ENCODE results near the gene USH1C. TPM values are rescaled to one million over a fixed set of nuclear protein-coding genes. Genes with fewer than 3 reads are reported as not detected.

USH1C gene
- total RNA-seq, 1 donor from 2014 or later: not detected

DNA sequence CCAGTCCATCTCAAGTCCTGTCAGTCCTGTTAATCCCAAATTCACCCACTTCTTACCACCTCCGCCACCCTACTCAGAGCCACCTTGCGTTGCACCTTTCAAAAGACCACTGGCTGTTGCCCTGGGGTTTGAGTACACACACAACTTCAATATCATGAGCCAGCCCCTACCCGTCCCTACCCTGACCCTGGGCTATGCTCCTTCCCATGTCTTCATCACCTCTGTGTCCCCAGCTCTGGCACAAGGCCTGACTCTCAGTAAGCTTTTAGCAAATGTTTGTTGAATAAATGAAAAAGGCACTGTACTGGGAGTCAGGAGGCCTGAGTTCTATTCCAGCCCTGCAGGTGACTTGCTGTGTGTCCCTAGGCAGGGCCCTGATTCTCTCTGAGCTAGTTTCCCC, 29.3 kb upstream of the USH1C start:
- no peak overlapping the region for H3K27ac Mint-ChIP-seq (ENCODE audit: unreplicated experiment)
- no peak for TF ChIP-seq CTCF (conservative IDR thresholded peaks at IDR 0.05)
- no peaks in the 10 kb centered on the region for H3K4me1 Mint-ChIP-seq
- no peak overlapping the region for H3K4me3 Mint-ChIP-seq
- H3K36me3 Mint-ChIP-seq (ENCODE audit: low read depth): no peaks in the 10 kb centered on the region
- H3K27me3 Mint-ChIP-seq (ENCODE audit: low read depth): peaks cover 7% of the 10 kb centered on the region
- no peaks in the 10 kb centered on the region for H3K9me3 Mint-ChIP-seq
- no peak for DNase-seq (ENCODE audit: low read depth, low spot score)

GRCh38 chr11:17572791-17573460, 28.7 kb upstream of the USH1C start:
- no peaks in the 10 kb centered on the region for H3K9me3 Mint-ChIP-seq
- H3K36me3 Mint-ChIP-seq (ENCODE audit: low read depth): no peaks in the 10 kb centered on the region
- DNase-seq (ENCODE audit: low read depth, low spot score): no peak
- TF ChIP-seq CTCF (conservative IDR thresholded peaks at IDR 0.05): no peak
- H3K4me1 Mint-ChIP-seq: no peaks in the 10 kb centered on the region
- no peak overlapping the region for H3K27ac Mint-ChIP-seq (ENCODE audit: unreplicated experiment)
- H3K27me3 Mint-ChIP-seq (ENCODE audit: low read depth): peaks cover 7% of the 10 kb centered on the region
- no peak overlapping the region for H3K4me3 Mint-ChIP-seq

DNA sequence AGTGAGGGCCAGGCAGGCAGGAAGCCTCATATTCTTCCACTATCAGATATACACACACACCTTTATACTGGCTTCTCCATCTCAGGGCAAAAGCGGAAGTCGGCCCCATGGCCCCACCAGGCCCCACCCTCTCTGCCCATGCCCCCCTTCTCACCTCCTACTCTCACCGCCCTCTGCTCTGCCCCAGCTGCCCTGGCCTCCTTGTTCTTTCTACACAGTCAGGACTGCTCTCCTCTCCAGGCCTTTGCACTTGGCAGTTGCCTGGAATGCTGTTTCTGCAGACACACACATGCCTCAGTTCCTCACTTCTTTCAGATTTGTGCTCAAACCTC, 28.1 kb upstream of the USH1C start:
- DNase-seq (ENCODE audit: low read depth, low spot score): no peak
- H3K4me1 Mint-ChIP-seq: no peaks in the 10 kb centered on the region
- H3K27ac Mint-ChIP-seq (ENCODE audit: unreplicated experiment): no peak overlapping the region
- no peak for TF ChIP-seq CTCF (conservative IDR thresholded peaks at IDR 0.05)
- H3K27me3 Mint-ChIP-seq (ENCODE audit: low read depth): peaks cover 7% of the 10 kb centered on the region
- no peaks in the 10 kb centered on the region for H3K36me3 Mint-ChIP-seq (ENCODE audit: low read depth)
- no peaks in the 10 kb centered on the region for H3K9me3 Mint-ChIP-seq
- H3K4me3 Mint-ChIP-seq: no peak overlapping the region

DNA sequence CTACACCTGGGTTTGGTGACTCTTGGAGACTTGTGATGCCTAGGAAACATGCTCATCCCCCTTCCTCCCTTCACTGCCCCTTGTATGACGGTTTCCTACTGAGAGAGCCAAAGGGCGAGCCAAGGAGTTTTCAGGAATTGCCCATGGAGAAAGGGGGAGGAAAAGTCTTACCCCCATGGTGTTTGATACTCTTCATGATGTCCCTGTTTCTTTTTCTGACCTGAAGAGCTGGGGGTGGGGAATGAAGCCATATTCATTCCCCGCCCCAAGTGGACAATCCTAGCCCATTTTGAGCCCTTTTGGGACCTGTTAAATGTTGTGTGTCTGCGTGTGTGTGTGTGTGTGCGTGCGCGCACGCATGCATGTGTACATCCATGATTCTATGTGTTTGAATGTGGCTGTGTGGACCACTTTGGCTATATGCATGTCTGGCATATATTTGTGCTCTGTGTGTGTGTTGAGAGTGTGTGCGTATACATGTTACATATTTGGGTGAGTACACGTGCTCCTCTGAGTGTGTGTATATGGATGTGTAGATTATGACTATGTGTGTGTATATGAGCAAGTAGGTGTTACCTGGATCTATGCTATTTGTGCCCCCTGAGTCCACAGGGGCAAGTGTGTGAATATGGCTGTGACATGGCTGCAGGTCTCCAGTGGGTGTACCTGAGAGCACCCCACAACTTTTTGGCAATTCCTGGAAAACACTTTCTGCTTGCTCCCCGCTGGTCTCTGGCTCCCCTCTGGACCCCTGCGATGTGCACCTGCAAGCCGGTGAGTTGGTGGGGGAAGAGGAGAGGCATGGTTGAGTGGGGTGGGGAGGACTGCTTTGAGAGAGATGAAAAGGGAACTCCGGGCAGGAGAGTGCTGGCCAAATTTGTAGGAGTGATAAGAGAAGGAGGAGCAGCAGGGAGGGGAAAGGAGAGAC, 27.5 kb upstream of the USH1C start:
- H3K9me3 Mint-ChIP-seq: no peaks in the 10 kb centered on the region
- H3K27me3 Mint-ChIP-seq (ENCODE audit: low read depth): peaks cover 9% of the 10 kb centered on the region
- H3K4me1 Mint-ChIP-seq: no peaks in the 10 kb centered on the region
- H3K4me3 Mint-ChIP-seq: no peak overlapping the region
- H3K27ac Mint-ChIP-seq (ENCODE audit: unreplicated experiment): no peak overlapping the region
- no peak for TF ChIP-seq CTCF (conservative IDR thresholded peaks at IDR 0.05)
- H3K36me3 Mint-ChIP-seq (ENCODE audit: low read depth): no peaks in the 10 kb centered on the region
- DNase-seq (ENCODE audit: low read depth, low spot score): no peak

- DNase-seq (ENCODE audit: low read depth, low spot score): no peak
- no peaks in the 10 kb centered on the region for H3K4me1 Mint-ChIP-seq
- no peaks in the 10 kb centered on the region for H3K9me3 Mint-ChIP-seq
- no peaks in the 10 kb centered on the region for H3K36me3 Mint-ChIP-seq (ENCODE audit: low read depth)
- H3K27me3 Mint-ChIP-seq (ENCODE audit: low read depth): peaks cover 12% of the 10 kb centered on the region
- H3K4me3 Mint-ChIP-seq: no peak overlapping the region
- TF ChIP-seq CTCF (conservative IDR thresholded peaks at IDR 0.05): no peak
- H3K27ac Mint-ChIP-seq (ENCODE audit: unreplicated experiment): no peak overlapping the region
Observed at GRCh38 chr11:17570034-17570433, 25.8 kb upstream of the USH1C start.
